Activated CD8-positive, alpha-beta memory T cell treated with anti-CD3 and anti-CD28 coated beads for 24 hours (primary cell): ENCODE data around the gene TGFB1.
"Not testable (repeated sequence)": the region's sequence is repeated elsewhere in the genome, so short reads cannot be mapped to it uniquely, and the experiment has no call there.

Source experiments
- DNase-seq: peaks from one replicate; pipeline ENCODE4 v3.0.0-alpha.2; 2020

Gene TGFB1

GRCh38 chr19:41353466-41354342 lies at the start of gene TGFB1:
TGFB1 (minus strand) TSS chr19:41353922; CDS start chr19:41353044, 878 bp downstream.
- peak; percentile 97 for DNase-seq

- no peak for DNase-seq
Observed at GRCh38 chr19:41402010-41402409, 48.3 kb upstream of the TGFB1 start.

GRCh38 chr19:41401483-41401882 lies 47.8 kb upstream of the TGFB1 start:
- no peak for DNase-seq

- DNase-seq, result no peak
Observed at GRCh38 chr19:41399525-41399924, 45.8 kb upstream of the TGFB1 start.

GRCh38 chr19:41399091-41399490 lies 45.4 kb upstream of the TGFB1 start:
- DNase-seq, result no peak

- no peak for DNase-seq
Observed at GRCh38 chr19:41398598-41398997, 44.9 kb upstream of the TGFB1 start.

GRCh38 chr19:41398050-41398418 lies 44.3 kb upstream of the TGFB1 start:
- DNase-seq, result no peak

- peak; percentile 98 for DNase-seq
Observed at GRCh38 chr19:41397086-41398049, 43.6 kb upstream of the TGFB1 start, which contains the start of the genes BCKDHA and EXOSC5. BCKDHA (plus strand) TSS chr19:41397818; CDS start chr19:41397828, 10 bp downstream. EXOSC5 (minus strand) TSS chr19:41397359; CDS start chr19:41397328, 31 bp downstream.

- DNase-seq, result no peak
Observed at GRCh38 chr19:41395355-41395754, 41.6 kb upstream of the TGFB1 start.

GRCh38 chr19:41392775-41393174 lies 39.1 kb upstream of the TGFB1 start:
- DNase-seq, result no peak

GRCh38 chr19:41391618-41392017 lies 37.9 kb upstream of the TGFB1 start:
- DNase-seq, result no peak

GRCh38 chr19:41386442-41386841 lies 32.7 kb upstream of the TGFB1 start:
- no peak for DNase-seq

- DNase-seq, result no peak
Observed at GRCh38 chr19:41384351-41384750, 30.6 kb upstream of the TGFB1 start.

GRCh38 chr19:41381536-41381935 lies 27.8 kb upstream of the TGFB1 start:
- not testable (repeated sequence) for DNase-seq

- peak; percentile 61 for DNase-seq
Observed at GRCh38 chr19:41377977-41378709, 24.4 kb upstream of the TGFB1 start.

- peak; percentile 60 for DNase-seq
Observed at GRCh38 chr19:41376998-41377365, 23.3 kb upstream of the TGFB1 start.

- peak; percentile 62 for DNase-seq
Observed at GRCh38 chr19:41376241-41376997, 22.7 kb upstream of the TGFB1 start, which contains the start of gene TMEM91. TMEM91 (plus strand) TSS chr19:41376533; CDS start chr19:41378310, 1,777 bp downstream.

- DNase-seq, result no peak
Observed at GRCh38 chr19:41373993-41374392, 20.3 kb upstream of the TGFB1 start.

- no peak for DNase-seq
Observed at GRCh38 chr19:41372501-41372900, 18.8 kb upstream of the TGFB1 start.

GRCh38 chr19:41371541-41371940 lies 17.8 kb upstream of the TGFB1 start:
- no peak for DNase-seq

GRCh38 chr19:41371119-41371518 lies 17.4 kb upstream of the TGFB1 start:
- DNase-seq, result not testable (repeated sequence)

GRCh38 chr19:41369769-41370168 lies 16.0 kb upstream of the TGFB1 start:
- no peak for DNase-seq
